CD14-positive monocyte (primary cell): ENCODE data around the gene KRT76. TPM values are rescaled to one million over a fixed set of nuclear protein-coding genes. Genes with fewer than 3 reads are reported as not detected.

ENCODE experiments used
- DNase-seq, 3 donors: peaks; one replicate each; pipeline ENCODE4 v3.0.0-alpha.2; 2011 to 2022
- H2AFZ ChIP-seq: 2 replicates; pipeline ENCODE4 v1.6.0; 2012; ENCODE audit warnings: mild to moderate bottlenecking, low read depth, low read length, inconsistent platforms; ENCODE audit not compliant: insufficient read depth, poor library complexity, severe bottlenecking
- H3K27ac ChIP-seq, 2 donors: 1 replicate in 1 of 2; 2 replicates in 1 of 2; pipeline ENCODE4 v1.5.1; 2012 to 2013; ENCODE audit warnings: low read length in 2 of 2, control low read depth in 1 of 2, inconsistent platforms in 1 of 2, low read depth in 1 of 2, mild to moderate bottlenecking in 1 of 2
- H3K27me3 ChIP-seq, 2 donors: one replicate each; pipeline versions ENCODE4 v1.6.0 to v1.6.1; 2011 to 2013; ENCODE audit warnings: low read length in 2 of 2; ENCODE audit not compliant: control insufficient read depth in 2 of 2, insufficient read depth in 2 of 2
- H3K36me3 ChIP-seq, 2 donors: replicated peaks in 1 of 2; 1 replicate in 1 of 2; 2 replicates in 1 of 2; pipeline versions ENCODE4 v1.5.1 to v1.6.1; 2012 to 2013; ENCODE audit warnings: low read length in 2 of 2, control low read depth in 1 of 2, inconsistent platforms in 1 of 2, mild to moderate bottlenecking in 1 of 2; ENCODE audit not compliant: insufficient read depth in 2 of 2, control insufficient read depth in 1 of 2
- H3K4me1 ChIP-seq, 2 donors: 1 replicate in 1 of 2; 2 replicates in 1 of 2; pipeline versions ENCODE4 v1.5.1 to v1.6.1; 2012 to 2013; ENCODE audit warnings: low read length in 2 of 2, control low read depth in 1 of 2, inconsistent platforms in 1 of 2, mild to moderate bottlenecking in 1 of 2, moderate library complexity in 1 of 2; ENCODE audit not compliant: insufficient read depth in 2 of 2, control insufficient read depth in 1 of 2
- H3K4me2 ChIP-seq: replicated peaks from 2 replicates; pipeline ENCODE3; 2012; ENCODE audit warnings: low read length, moderate library complexity, mild to moderate bottlenecking; ENCODE audit not compliant: poor library complexity, severe bottlenecking; ENCODE audit errors: extremely low read depth
- H3K4me3 ChIP-seq, 3 experiments: fragments of 200-600 bp in 1 of 3; sonication (generic) in 1 of 3; replicated peaks in 1 of 3; 1 replicate in 2 of 3; 2 replicates in 1 of 3; pipeline ENCODE4 v1.5.1; 2011 to 2013; ENCODE audit warnings: low read length in 3 of 3, mild to moderate bottlenecking in 3 of 3, control low read depth in 2 of 3, low read depth in 2 of 3, inconsistent platforms in 1 of 3, moderate library complexity in 1 of 3
- H3K79me2 ChIP-seq: 2 replicates; pipeline ENCODE4 v1.6.0; 2012; ENCODE audit warnings: mild to moderate bottlenecking, control low read depth, inconsistent platforms, low read length, moderate library complexity; ENCODE audit not compliant: insufficient read depth
- H3K9ac ChIP-seq: 2 replicates; pipeline ENCODE4 v1.6.0; 2017; ENCODE audit warnings: low read length, mild to moderate bottlenecking; ENCODE audit not compliant: insufficient read depth, poor library complexity, severe bottlenecking
- H3K9me3 ChIP-seq, 2 donors: replicated peaks in 1 of 2; 1 replicate in 1 of 2; 2 replicates in 1 of 2; pipeline versions ENCODE4 v1.5.1 to v1.6.1; 2012 to 2013; ENCODE audit warnings: low read length in 2 of 2, control low read depth in 1 of 2; ENCODE audit not compliant: control insufficient read depth in 1 of 2, insufficient read depth in 1 of 2
- H4K20me1 ChIP-seq: 2 replicates; pipeline ENCODE4 v1.6.0; 2012; ENCODE audit warnings: mild to moderate bottlenecking, low read length, control low read depth, moderate library complexity; ENCODE audit not compliant: insufficient read depth
- H3K27ac Mint-ChIP-seq, 7 donors: one replicate each; pipeline ENCODE4 v1.8.0; 2020; ENCODE audit warnings: mild to moderate bottlenecking in 7 of 7, mixed read lengths in 7 of 7, moderate library complexity in 6 of 7, inconsistent platforms in 2 of 7
- H3K27me3 Mint-ChIP-seq, 3 donors: one replicate each; pipeline ENCODE4 v1.8.0; 2021 to 2022; ENCODE audit warnings: low read depth in 3 of 3, mild to moderate bottlenecking in 3 of 3, mixed read lengths in 3 of 3, moderate library complexity in 3 of 3, inconsistent platforms in 1 of 3
- H3K36me3 Mint-ChIP-seq, 2 donors: one replicate each; pipeline ENCODE4 v1.8.0; 2020; ENCODE audit warnings: mixed read lengths in 2 of 2, inconsistent platforms in 1 of 2, mild to moderate bottlenecking in 1 of 2
- H3K4me1 Mint-ChIP-seq: one replicate; pipeline ENCODE4 v1.8.0; 2020; ENCODE audit warnings: mild to moderate bottlenecking, mixed read lengths
- H3K4me3 Mint-ChIP-seq, 2 donors: one replicate each; pipeline ENCODE4 v1.8.0; 2020; ENCODE audit warnings: mild to moderate bottlenecking in 2 of 2, mixed read lengths in 2 of 2, moderate library complexity in 1 of 2
- H3K9me3 Mint-ChIP-seq, 7 donors: one replicate each; pipeline ENCODE4 v1.8.0; 2020 to 2022; ENCODE audit warnings: mixed read lengths in 7 of 7, mild to moderate bottlenecking in 6 of 7, moderate library complexity in 6 of 7, inconsistent platforms in 2 of 7
- WGBS: methylation state at CpG from one replicate; pipeline ENCODE4 v1.1.5; 2013; ENCODE audit warnings: missing lambda C conversion rate; ENCODE audit not compliant: insufficient coverage; 5-methylcytosine and 5-hydroxymethylcytosine counted together
- intact Hi-C, 2 donors: fragments of 100-400 bp; cut with micrococcal nuclease; formaldehyde crosslinking; loops; one replicate each; pipeline versions ENCODE4 v1.15.0 to v1.15.1; 2023
- polyA plus RNA-seq, 3 donors: library from polyadenylated mRNA; depleted of rRNA in 1 of 3; unstranded in 2 of 3; stranded (reverse) in 1 of 3; fragments of 300-500 nt in 2 of 3; fragments of >200 nt in 1 of 3; fragmentation: Illumina TruSeq in 2 of 3; gene quantifications; 1 replicate in 2 of 3; 2 replicates in 1 of 3; pipeline ENCODE4 v1.2.3, GENCODE V29; 2012 to 2021
- TF ChIP-seq, protein P1 (sequence below): fragments of 200-600 bp; IDR thresholded peaks from one replicate; pipeline ENCODE4 v1.8.0; 2022; ENCODE audit warnings: antibody characterized with exemption, mild to moderate bottlenecking

KRT76 gene
- polyA plus RNA-seq, 3 donors = not detected

DNA sequence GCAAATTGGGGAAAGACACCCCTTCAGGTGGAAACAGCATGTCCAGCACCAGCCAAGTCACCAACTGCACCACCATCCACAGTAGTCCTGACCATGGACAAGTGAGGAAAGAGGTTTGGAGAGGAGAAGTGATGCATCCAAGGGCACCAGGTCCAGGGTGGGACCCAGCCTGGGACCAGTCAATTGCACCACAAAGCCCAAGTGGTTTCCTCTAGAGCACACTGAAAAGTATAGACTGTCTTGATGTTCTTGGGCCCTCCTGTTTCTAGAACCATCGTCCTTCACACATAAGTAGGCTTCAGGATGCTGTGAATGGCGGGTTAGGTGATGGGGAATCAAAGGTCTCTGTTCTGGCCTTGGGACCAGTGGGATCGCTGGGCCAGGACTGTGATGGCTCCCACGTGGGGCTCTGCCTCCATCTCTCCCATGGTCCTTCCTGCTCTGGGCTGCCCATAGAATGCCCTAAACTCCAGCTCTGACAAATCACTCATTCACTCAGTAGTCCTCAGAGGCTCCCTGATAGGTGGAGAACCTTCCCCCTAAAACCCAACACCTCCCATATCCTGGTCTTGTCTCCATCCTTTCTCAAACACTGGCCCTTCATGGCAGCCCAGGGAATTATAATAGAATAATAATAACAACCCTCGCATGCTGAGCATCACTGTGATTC is 47.7 kb upstream of the KRT76 start:
- no peak overlapping the region for H3K27ac ChIP-seq
- H3K4me1 ChIP-seq = peaks cover 0 to 6% of the 10 kb centered on the region in 2 donors
- H3K27me3 ChIP-seq = no peaks in the 10 kb centered on the region
- H3K36me3 Mint-ChIP-seq = no peaks in the 10 kb centered on the region
- H3K4me3 ChIP-seq = no peak overlapping the region
- no peaks in the 10 kb centered on the region for H3K9me3 Mint-ChIP-seq
- no peaks in the 10 kb centered on the region for H4K20me1 ChIP-seq
- TF ChIP-seq, protein P1, sequence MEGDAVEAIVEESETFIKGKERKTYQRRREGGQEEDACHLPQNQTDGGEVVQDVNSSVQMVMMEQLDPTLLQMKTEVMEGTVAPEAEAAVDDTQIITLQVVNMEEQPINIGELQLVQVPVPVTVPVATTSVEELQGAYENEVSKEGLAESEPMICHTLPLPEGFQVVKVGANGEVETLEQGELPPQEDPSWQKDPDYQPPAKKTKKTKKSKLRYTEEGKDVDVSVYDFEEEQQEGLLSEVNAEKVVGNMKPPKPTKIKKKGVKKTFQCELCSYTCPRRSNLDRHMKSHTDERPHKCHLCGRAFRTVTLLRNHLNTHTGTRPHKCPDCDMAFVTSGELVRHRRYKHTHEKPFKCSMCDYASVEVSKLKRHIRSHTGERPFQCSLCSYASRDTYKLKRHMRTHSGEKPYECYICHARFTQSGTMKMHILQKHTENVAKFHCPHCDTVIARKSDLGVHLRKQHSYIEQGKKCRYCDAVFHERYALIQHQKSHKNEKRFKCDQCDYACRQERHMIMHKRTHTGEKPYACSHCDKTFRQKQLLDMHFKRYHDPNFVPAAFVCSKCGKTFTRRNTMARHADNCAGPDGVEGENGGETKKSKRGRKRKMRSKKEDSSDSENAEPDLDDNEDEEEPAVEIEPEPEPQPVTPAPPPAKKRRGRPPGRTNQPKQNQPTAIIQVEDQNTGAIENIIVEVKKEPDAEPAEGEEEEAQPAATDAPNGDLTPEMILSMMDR = no peak
- peaks cover 10% of the 10 kb centered on the region for H3K4me1 Mint-ChIP-seq
- DNase-seq = no peak
- H3K36me3 ChIP-seq = no peaks in the 10 kb centered on the region
- H2AFZ ChIP-seq = no peak overlapping the region
- H3K9me3 ChIP-seq = no peaks in the 10 kb centered on the region
- H3K79me2 ChIP-seq = no peaks in the 10 kb centered on the region
- WGBS = 100% methylated on average over 2 of the region's 5 CpGs
- H3K27me3 Mint-ChIP-seq = peaks cover 0 to 7% (median 3%) of the 10 kb centered on the region in 3 donors
- H3K4me2 ChIP-seq = no peak overlapping the region
- no peak overlapping the region for H3K27ac Mint-ChIP-seq
- intact Hi-C loops = no loop called here
- H3K4me3 Mint-ChIP-seq = no peak overlapping the region
- H3K9ac ChIP-seq = no peak overlapping the region

GRCh38 chr12:52823761-52824450 is 46.8 kb upstream of the KRT76 start:
- H3K9ac ChIP-seq = no peak overlapping the region
- intact Hi-C loops = no loop called here
- no peak overlapping the region for H3K4me2 ChIP-seq
- no peaks in the 10 kb centered on the region for H3K9me3 ChIP-seq
- Mint-ChIP-seq H3K4me1 (peaks cover 7% of the 10 kb centered on the region), H3K27ac (no peak overlapping the region), H3K9me3 (no peaks in the 10 kb centered on the region), H3K36me3 (no peaks in the 10 kb centered on the region), H3K27me3 (peaks cover 2 to 7% (median 3%) of the 10 kb centered on the region in 3 donors), H3K4me3 (no peak overlapping the region)
- H3K36me3 ChIP-seq = no peaks in the 10 kb centered on the region
- H3K27me3 ChIP-seq = no peaks in the 10 kb centered on the region
- no peak overlapping the region for H3K4me3 ChIP-seq
- H3K4me1 ChIP-seq = peaks cover 0 to 6% of the 10 kb centered on the region in 2 donors
- DNase-seq = no peak
- no peak overlapping the region for H3K27ac ChIP-seq
- TF ChIP-seq, protein P1 = no peak
- H2AFZ ChIP-seq = no peak overlapping the region
- no peaks in the 10 kb centered on the region for H3K79me2 ChIP-seq
- H4K20me1 ChIP-seq = no peaks in the 10 kb centered on the region
- 93% methylated on average over 15 of the region's 15 CpGs for WGBS
